ENCODE data around the gene ANO2.

ANO2 gene

DNA sequence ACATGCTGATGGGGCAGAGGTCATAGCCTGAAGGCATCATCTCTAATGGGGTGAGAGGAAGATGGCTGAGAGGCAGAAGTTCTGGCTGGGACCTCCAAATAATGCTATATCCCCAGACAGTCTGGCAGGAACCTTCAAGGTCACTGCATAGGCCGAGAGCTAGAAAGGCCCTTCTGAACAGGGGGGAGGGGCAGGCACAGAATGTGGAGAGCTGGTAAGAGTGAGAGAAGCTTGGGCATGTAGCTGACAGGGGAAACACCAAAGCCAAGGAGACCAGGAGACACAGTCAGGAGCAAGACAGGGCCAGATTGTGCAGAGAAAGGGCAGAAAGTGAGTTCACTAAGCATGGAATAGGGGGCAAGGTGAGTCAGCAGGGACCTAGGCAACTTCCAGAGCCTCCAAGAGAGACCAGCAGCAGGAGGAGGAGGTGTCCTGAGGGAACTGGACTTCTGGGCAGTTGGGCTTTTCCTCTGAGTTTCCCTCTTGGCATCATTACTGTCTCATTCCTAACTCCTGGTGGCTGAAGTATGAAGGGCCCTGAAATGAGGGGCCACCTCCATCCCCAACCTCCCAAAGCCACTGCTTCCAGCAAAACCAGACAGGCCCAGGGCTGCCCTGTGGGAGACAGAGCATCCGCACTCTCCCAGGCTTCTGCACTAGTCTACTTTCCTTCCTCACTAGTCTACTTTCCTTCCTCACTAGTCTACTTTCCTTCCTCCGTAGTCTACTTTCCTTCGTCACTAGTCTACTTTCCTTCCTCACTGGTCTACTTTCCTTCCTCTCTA lies 17.1 kb downstream of the ANO2 start:
- TF ChIP-seq, protein P1, sequence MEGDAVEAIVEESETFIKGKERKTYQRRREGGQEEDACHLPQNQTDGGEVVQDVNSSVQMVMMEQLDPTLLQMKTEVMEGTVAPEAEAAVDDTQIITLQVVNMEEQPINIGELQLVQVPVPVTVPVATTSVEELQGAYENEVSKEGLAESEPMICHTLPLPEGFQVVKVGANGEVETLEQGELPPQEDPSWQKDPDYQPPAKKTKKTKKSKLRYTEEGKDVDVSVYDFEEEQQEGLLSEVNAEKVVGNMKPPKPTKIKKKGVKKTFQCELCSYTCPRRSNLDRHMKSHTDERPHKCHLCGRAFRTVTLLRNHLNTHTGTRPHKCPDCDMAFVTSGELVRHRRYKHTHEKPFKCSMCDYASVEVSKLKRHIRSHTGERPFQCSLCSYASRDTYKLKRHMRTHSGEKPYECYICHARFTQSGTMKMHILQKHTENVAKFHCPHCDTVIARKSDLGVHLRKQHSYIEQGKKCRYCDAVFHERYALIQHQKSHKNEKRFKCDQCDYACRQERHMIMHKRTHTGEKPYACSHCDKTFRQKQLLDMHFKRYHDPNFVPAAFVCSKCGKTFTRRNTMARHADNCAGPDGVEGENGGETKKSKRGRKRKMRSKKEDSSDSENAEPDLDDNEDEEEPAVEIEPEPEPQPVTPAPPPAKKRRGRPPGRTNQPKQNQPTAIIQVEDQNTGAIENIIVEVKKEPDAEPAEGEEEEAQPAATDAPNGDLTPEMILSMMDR (IDR thresholded peaks at IDR 0.05; ENCODE audit: insufficient read depth, low read depth, low read length, missing control alignments), result no peak
- DNase-seq (ENCODE audit: low read depth), result no peak

GRCh38 chr12:5925646-5926045 lies 19.4 kb downstream of the ANO2 start:
- H3K4me3 ChIP-seq (ENCODE audit: low read depth, low read length), result no peak overlapping the region
- no peak for DNase-seq (ENCODE audit: low read depth)
- TF ChIP-seq, protein P1 (IDR thresholded peaks at IDR 0.05; ENCODE audit: insufficient read depth, low read depth, low read length, missing control alignments), result no peak

More for the DNA sequence above, 17.1 kb downstream of the ANO2 start:
- H3K4me3 ChIP-seq (ENCODE audit: low read depth, low read length), result no peak overlapping the region

GRCh38 chr12:5924342-5924741 lies 20.7 kb downstream of the ANO2 start:
- TF ChIP-seq, protein P1 (IDR thresholded peaks at IDR 0.05; ENCODE audit: insufficient read depth, low read depth, low read length, missing control alignments), result no peak
- no peak for DNase-seq (ENCODE audit: low read depth)
- no peak overlapping the region for H3K4me3 ChIP-seq (ENCODE audit: low read depth, low read length)

- DNase-seq (ENCODE audit: low read depth), result no peak
- TF ChIP-seq, protein P1 (IDR thresholded peaks at IDR 0.05; ENCODE audit: insufficient read depth, low read depth, low read length, missing control alignments), result no peak
- no peak overlapping the region for H3K4me3 ChIP-seq (ENCODE audit: low read depth, low read length)
These were observed 21.3 kb downstream of the ANO2 start for GRCh38 chr12:5923751-5924150.

DNA sequence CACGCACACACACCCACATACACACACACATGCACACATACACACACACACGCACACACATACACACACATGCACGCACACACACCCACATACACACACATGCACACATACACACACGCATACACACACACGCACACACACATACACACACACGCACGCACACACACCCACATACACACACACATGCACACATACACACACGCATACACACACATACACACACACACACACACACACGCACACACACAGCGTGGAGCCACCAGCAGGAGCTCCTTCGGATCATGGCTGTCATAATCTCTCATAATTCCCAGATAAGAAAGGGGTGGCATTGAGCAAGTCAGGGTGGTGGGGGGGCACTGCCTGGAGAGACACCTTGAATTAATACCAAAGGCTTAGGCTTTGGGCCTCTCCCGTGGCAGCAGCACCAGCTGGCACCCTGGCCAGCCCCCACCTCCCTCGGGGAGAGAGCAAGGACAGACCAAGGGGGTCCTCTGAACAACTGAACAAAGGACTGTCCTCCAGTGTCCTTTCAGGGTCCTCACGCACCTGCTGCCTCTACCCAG lies 21.9 kb downstream of the ANO2 start:
- H3K4me3 ChIP-seq (ENCODE audit: low read depth, low read length), result no peak overlapping the region
- TF ChIP-seq, protein P1 (IDR thresholded peaks at IDR 0.05; ENCODE audit: insufficient read depth, low read depth, low read length, missing control alignments), result no peak
- no peak for DNase-seq (ENCODE audit: low read depth)

- no peak overlapping the region for H3K4me3 ChIP-seq (ENCODE audit: low read depth, low read length)
- TF ChIP-seq, protein P1 (IDR thresholded peaks at IDR 0.05; ENCODE audit: insufficient read depth, low read depth, low read length, missing control alignments), result no peak
- no peak for DNase-seq (ENCODE audit: low read depth)
These were observed 22.8 kb downstream of the ANO2 start for GRCh38 chr12:5921966-5922899.

All from GM12865 (cell line).